SHP77 (cell line): ENCODE results near the gene OR52E8.

Experiments used
- DNase-seq, 2 experiments: peaks; one replicate each; lab custom pipeline; 2025; lab: John Stamatoyannopoulos, UW

The OR52E8 gene

GRCh38 chr11:5807580-5807979 lies 49.9 kb downstream of the OR52E8 start:
- no peak for DNase-seq
